ENCODE data around the gene SUMF2.
"Not testable (repeated sequence)": the region's sequence is repeated elsewhere in the genome, so short reads cannot be mapped to it uniquely, and the experiment has no call there.

SUMF2 gene

DNA sequence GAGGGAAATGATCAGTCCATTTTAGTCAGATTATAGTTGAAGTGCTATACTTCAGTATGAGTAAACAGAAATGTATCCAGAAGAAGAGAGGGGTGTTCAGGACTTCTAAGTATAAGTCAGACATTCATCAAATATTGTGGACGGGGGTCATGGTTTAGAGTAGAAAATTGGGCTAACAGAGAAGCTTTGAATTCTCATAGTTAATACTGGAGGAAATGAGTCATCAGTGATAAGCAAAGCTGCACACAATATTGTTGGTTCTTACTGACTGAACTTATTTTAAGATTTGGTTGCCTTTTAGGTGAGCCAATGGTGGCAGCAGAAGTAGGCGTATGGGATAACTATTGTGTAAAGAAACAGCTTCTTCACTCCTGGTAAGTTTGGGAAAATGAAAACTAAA, 1.7 kb upstream of the SUMF2 start:
- DNase-seq (ENCODE audit: low read depth in 2 of 2) = no peak

DNA sequence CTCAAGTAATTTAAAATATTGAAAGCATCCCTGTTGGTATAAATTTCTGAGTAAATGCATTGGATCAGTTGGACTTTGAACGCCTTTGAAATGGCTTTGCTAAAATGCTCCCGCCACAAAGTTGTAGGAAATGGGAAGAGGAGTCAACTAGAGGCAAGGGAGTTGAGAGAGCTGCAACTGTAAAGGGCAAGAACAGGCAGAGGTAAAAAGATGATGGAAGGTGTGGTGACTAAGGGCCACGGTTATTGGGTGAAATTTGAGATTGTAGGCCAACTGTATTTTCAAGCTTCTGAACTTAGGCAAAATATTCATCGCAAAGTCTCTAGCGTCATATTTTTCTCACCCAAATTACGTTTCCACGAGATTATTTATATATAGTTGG, 595 bp upstream of the SUMF2 start:
- no peak for DNase-seq (ENCODE audit: low read depth in 2 of 2)

DNA sequence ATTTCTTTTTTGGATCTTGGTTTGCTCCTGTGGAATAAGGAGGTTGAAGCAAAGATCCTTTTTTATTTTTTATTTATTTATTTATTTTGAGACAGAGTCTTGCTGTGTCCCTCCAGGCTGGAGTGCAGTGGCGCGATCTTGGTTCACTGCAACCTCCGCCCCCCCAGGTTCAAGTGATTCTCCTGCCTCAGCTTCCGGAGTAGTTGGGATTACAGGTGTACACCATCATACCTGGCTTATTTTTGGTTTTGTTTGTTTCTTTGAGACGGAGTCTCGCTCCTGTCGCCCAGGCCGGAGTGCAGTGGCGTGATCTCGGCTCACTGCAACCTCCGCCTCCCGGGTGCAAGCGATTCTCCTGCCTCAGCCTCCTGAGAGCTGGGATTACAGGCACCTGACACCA, 2.3 kb downstream of the SUMF2 start:
- not testable (repeated sequence) for DNase-seq (ENCODE audit: low read depth in 2 of 2)

DNA sequence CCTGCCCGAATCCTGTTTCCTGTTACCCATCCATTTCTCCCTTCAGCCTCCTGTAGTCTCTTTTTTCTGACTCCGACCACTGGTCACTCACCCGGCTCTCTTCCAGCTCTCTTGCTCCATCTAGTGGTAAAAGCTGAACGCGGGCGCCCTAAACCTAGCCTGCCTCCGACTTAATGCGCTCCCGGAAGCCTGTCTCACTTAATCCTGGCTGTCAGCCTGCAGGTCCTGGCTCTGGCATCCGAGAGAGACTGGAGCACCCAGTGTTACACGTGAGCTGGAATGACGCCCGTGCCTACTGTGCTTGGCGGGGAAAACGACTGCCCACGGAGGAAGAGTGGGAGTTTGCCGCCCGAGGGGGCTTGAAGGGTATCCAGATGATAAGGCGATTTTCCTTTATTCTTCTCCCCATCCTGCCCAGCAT, 10.3 kb downstream of the SUMF2 start:
- DNase-seq (ENCODE audit: low read depth in 2 of 2) = peak; percentile 34 to 62

DNA sequence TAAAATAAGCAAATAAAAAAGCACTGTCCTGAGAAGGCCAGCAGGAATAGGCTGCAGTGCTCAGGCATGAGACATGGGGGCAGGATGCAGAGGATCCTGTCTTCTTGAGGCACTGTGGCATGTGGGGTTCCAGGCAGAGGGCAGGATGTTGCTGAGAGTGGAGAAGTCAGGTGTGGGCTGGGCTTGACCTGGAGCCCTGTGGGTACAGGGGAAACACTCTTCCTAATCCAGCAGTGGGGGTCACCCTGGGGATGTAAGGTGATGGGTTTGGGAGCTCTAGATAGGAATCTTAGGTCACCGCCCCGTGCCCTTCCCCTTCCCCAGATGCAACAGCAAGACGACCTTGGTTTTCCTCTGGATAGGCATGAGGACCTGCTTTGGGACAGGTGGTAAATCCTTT, 13.6 kb downstream of the SUMF2 start:
- no peak for DNase-seq (ENCODE audit: low read depth in 2 of 2)

DNA sequence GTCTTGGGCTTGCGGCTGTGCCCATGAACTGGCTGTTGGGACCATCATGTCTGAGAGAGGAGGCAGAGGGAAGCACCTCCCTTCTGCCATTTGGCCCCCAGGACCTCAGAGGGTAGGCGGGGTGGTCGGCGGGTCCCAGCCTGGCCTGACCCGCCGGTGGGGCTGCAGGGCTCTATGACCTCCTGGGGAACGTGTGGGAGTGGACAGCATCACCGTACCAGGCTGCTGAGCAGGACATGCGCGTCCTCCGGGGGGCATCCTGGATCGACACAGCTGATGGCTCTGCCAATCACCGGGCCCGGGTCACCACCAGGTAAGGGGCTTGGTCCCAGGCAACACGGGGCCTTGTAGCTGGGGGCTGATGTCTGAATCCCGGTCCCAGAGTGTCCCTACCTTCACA, 14.1 kb downstream of the SUMF2 start:
- DNase-seq (ENCODE audit: low read depth in 2 of 2) = no peak

DNA sequence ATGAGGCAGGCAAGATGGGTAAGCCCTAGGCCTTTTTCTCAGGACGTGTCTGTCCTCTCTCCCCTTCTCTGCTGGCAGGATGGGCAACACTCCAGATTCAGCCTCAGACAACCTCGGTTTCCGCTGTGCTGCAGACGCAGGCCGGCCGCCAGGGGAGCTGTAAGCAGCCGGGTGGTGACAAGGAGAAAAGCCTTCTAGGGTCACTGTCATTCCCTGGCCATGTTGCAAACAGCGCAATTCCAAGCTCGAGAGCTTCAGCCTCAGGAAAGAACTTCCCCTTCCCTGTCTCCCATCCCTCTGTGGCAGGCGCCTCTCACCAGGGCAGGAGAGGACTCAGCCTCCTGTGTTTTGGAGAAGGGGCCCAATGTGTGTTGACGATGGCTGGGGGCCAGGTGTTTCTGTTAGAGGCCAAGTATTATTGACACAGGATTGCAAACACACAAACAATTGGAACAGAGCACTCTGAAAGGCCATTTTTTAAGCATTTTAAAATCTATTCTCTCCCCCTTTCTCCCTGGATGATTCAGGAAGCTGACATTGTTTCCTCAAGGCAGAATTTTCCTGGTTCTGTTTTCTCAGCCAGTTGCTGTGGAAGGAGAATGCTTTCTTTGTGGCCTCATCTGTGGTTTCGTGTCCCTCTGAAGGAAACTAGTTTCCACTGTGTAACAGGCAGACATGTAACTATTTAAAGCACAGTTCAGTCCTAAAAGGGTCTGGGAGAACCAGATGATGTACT, 15.5 kb downstream of the SUMF2 start:
- DNase-seq (ENCODE audit: low read depth in 2 of 2) = no peak

DNA sequence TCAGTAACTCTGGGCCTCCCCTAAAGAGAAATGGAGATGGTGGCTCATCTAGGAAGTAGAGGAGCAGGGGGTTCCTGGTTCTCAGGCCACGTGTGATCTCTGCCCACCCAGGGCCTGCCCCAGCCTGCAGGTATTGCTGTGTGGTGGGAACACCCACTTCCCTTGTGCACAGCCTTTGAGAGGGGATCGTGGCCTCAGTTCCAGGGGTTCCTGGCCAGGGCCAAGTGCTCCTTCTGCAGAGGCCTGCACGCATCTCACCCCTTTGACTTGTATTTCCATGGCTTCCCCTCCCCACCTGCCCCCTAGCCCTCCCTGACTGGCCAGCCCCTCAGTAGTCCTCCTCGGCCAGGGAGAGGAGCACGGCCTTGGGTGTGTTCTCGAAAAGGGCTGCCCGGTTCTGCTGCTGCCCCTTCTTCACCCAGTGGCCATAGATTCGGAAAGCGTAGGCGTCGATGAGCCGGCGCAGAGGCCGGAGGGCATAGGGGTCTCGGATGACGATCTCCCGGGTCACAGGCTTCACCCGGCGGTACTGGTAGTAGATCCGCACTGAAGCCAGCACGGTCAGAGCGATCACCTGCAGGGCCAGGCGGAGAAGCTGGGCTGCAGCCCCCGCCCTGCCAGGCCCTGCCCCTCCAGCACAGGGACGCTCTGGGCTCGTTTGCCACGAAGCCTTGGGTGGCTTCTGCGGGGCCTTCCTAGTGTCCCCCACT, 16.8 kb downstream of the SUMF2 start:
- not testable (repeated sequence) for DNase-seq (ENCODE audit: low read depth in 2 of 2)

DNA sequence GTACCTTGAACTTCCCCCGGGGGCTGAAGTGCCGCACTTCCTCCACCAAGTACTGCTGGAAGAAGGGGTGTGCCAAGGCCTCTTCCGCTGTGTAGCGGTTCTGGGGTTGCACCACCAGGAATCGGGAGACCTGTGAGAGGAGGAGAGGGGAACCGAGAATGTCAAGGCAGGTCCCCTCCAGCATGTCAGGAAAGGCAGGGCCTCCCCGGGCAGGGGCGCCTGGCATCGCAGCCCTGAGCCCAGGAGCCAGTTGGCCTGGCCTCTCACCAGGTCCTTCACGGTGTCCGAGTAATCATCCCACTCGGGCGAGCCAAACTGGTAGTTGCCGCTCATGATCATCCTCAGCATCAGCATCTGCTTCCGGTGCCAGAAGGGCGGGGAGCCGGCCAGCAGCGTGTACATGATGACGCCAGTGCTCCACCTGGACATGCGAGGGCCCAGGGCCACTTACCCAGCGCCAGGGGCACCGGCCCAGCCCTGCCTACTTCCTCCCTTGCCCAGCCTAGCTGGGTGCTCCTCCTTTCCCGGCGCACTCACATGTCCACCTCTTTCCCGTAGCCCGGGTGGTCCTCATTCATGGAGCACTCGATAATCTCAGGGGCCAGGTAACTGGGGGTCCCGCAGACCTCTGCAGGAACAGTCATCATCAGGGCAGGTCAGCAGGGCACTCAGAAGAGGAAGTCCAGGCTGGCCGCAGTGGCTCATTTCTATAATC, 17.7 kb downstream of the SUMF2 start:
- DNase-seq (ENCODE audit: low read depth in 2 of 2) = no peak

DNA sequence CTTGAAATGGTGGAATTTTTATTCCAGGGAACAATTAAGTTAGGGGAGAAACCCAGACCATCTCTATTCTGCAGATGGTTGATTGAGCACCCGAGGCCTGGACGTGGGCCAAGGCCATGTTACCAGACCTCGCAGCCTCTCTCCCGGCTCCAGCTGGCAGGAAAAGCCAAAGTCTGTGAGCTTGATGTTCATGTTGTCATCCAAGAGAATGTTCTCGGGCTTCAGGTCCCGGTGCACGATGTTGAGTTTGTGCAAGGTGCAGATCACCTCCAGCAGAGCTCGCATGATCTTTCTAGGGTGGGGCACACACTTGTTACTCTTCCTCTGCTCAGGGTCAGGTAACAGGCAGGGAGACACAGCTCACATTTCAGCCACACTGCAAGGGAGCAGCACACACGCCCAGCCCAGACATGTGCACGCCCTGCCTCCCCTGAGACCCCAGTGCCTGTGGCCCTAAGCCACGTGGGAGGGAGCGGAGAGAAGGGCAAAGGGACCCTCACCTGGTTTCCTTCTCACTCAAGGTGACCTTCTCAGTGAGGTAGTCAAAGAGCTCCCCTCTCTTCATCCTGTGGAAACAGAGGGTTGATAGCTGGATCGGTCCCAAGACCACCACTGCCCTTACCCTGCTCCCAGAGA, 19.2 kb downstream of the SUMF2 start:
- no peak for DNase-seq (ENCODE audit: low read depth in 2 of 2)

DNA sequence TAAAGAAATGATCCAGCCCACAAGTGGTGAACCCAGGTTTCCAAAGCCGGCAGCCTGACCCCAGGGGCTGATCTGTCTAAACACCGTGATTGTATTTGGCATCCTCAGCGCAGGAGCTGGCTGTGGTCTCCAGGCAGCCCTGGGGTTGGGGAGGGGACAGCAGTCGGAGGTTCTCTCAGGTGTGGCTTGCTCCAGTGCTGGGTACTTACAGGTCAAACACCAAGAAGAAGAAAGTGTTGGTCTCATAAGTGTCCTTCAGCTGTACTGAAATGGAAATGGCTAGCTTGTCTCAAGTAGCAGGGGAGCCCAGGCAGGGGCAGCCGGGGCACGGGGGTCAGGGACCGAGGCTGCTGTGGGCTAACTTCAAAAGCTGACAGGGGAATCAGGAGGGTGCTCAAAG, 22.7 kb downstream of the SUMF2 start:
- no peak for DNase-seq (ENCODE audit: low read depth in 2 of 2)

DNA sequence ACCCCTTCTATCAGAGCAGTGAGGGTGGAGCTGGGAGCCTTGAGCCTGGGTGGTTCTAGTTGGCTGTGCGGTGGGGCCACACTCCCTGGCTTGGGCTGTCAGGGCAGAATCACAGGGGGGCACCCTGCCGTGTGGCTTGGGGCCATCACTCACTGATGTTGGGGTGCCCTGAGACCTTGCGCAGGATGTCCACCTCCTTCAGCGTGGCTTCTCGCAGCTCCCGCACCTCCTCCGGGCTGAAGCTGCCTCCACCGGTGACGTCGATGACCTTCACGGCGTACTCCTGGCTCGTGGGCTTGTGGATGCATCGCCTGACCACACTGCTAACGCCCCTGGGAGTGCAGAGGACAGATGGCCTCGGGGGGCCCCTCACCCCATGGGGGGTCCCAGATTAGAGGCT, 23.4 kb downstream of the SUMF2 start:
- DNase-seq (ENCODE audit: low read depth in 2 of 2) = no peak

DNA sequence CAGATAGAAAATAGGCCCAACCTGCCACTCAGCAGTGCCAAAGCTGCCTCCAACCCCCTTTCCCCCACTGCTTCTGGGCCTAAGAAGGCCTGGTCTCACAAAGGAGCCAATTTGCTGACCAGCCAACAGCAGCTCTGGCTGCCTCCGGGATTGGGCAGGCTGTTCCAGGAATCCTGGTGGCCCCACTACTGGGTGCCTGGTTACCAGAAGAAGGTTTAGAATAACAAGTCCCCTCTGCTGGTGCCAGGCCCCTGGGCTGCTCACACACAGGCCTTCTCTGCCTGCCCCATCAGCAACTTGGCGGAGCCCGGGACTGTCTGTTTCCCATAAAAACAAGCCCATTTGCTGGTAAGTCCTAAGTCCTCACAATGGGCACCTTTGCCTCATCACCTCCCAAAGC, 27.5 kb downstream of the SUMF2 start:
- no peak for DNase-seq (ENCODE audit: low read depth in 2 of 2)

DNA sequence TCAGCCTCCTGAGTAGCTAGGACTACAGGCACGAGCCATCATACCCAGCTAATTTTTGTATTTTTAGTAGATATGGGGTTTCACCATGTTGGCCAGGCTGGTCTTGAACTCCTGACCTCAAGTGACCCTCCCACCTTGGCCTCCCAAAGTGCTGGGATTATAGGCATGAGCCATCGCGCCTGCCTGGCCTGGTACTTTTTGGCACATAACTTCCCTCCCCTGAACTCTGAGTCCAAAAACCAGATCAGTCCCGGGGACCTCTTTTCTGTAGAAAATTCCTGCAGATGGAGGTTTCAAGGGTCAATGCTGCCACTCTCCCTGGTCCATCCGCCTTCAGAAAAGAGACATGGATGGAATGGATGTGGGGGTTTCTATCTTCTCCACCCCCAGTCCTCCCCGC, 28.3 kb downstream of the SUMF2 start:
- DNase-seq (ENCODE audit: low read depth in 2 of 2) = not testable (repeated sequence)

DNA sequence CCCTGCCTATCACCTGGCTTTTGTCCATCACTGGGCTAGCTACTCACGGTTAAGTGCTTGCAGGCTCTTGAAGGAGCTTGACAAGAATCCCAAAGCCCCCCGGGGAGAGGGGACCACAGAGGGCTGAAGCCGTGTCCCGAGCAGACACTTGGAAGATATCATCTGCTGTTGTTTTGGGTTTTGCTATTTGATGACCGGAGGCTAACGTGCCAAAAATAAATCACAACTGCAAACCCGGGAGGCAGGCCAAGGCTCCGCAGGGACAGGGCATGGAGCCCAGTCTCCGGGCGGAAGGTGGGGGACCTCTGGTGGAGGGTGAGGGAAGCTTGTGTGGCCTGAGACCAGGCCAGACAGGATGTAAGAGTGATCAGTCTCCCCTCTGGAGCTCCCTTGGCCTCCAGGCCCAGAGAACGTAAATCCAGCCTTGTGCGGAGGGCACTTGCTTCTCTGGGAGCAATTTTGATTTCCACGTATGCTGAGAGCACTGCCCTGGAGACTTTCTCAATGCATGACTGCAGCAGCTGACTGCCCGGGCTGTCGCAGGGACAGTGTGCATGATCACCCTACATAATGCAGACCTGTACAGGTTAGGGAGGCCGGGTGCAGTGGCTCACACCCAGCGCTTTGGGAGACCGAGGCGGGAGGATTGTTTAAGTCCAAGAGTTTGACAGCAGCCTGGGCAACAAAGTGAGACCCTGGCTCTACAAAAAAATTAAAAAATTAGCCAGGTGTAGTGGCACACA, 28.9 kb downstream of the SUMF2 start, which contains the start of gene PHKG1:
TSS of gene PHKG1 (minus strand) at position 164 of the 743 bp plus-strand sequence. CDS start 4,011 bp downstream, outside the sequence.
- no peak for DNase-seq (ENCODE audit: low read depth in 2 of 2)

DNA sequence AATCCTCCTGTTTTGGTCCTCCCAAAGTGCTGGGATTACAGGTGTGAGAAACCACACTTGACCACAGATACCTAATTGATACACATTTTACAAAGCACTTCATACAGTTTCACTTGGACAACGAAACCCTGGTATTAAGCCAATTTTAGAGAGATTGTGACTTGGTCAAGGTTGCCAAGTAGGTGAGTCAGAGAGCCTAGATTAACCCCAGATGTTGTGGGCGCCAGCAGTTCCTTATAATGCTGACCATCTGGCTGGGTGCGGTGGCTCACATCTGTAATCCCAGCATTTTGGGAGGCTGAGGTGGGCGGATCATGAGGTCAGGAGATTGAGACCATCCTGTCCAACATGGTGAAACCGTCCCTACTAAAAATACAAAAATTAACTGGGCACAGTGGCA, 33.6 kb downstream of the SUMF2 start:
- no peak for DNase-seq (ENCODE audit: low read depth in 2 of 2)

DNA sequence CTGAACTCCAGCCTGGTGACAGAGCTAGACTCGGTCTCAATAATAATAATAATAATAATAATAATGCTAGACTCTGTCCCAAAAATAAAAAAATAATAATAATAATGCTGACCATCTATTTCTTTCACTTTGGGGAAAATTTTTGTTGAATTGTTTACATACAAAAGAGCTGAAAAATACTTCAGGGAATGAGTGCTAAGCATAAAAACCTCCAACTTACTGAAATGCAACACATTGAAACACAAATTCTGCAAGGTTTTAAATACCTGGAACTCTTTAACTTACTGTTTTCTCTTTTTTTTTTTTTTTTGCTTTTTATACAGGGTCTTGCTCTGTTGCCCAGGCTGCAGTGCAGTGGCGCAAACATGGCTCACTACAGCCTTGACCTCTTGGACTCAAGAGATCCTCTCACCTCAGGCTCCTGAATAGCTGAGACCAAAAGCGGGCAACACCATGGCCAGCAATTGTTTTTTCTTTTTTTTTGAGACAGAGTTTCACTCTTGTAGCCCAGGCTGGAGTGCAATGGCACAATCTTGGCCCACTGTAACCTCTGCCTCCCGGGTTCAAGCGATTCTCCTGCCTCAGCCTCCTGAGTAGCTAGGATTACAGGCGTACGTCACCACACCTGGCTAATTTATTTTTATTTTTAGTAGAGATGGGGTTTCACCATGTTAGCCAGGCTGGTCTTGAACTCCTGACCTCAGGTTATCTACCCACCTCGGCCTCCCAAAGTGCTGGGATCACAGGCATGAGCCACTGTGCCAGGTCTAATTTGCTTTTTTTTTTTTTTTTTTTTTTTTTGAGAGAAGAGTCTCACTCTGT, 34.3 kb downstream of the SUMF2 start:
- DNase-seq (ENCODE audit: low read depth in 2 of 2) = not testable (repeated sequence)

DNA sequence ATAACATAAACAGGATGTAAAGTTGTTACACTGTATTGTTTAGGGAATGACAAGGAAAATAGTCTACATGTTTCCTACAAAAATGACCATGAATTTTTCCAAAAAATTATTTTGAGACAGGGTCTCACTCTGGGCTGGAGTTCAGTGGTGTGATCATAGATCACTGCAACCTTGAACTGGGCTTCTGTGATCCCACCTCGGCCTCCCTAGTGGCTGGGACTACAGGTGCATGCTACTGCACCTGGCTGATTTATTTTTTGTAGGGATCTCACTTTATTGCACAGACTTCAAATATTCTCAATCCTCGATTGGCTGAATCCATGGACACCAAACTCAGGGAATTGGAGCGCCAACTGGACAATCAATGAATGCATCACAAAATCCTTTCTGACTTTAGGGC, 35.6 kb downstream of the SUMF2 start:
- no peak for DNase-seq (ENCODE audit: low read depth in 2 of 2)

DNA sequence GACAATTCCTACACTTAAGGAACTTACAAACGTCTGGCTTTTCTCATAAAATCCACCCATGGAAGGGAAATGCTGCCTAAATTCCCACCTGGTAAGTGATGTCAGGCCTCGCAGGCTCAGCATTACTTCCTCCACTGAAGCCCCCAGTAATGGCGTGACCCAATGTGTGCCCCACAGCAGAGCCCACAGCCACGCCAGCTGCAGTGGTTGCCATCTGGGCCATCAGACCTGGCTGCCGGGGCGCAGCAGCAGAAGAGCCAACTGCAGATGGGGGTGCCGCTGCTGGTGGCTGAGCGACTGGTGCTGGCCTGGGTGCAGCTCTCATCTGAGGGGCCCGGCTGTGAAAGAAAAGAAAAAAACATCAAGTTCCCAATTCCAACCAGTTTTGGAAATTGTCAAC, 40.1 kb downstream of the SUMF2 start:
- DNase-seq (ENCODE audit: low read depth in 2 of 2) = not testable (repeated sequence)

DNA sequence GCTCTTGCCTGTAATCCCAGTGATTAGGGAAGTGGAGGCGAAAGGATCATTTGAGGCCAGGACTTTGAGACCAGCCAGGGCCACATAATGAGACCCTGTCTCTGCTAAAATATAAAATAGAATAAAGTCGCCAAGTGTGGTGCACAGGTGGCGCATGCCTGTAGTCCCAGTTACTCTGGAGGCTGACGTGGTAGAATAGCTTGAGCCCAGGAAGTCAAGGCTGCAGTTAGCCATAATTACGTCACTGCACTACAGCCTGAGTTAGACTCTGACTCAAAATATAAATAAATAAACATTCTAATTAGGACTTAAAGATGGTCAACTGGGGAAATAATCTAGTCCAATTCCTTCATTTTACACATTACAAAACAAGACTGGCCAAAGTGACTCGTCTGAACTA, 41.4 kb downstream of the SUMF2 start:
- DNase-seq (ENCODE audit: low read depth in 2 of 2) = no peak

Data from stimulated activated CD8-positive, alpha-beta memory T cell treated with anti-CD3 and anti-CD28 coated beads, Interleukin-2, amount 100 ng/mL, for 48 hours (primary cell).